Embryonic facial prominence (tissue), 1 donor: ENCODE results near the gene RBMS1.
A peak's percentile ranks its signal among the peaks of the same experiment; 100 is the strongest.

Experiments used
- DNase-seq: peaks from one replicate; pipeline ENCODE4 v3.0.0-alpha.2; 2016; ENCODE audit errors: extremely low spot score

The RBMS1 gene

DNA sequence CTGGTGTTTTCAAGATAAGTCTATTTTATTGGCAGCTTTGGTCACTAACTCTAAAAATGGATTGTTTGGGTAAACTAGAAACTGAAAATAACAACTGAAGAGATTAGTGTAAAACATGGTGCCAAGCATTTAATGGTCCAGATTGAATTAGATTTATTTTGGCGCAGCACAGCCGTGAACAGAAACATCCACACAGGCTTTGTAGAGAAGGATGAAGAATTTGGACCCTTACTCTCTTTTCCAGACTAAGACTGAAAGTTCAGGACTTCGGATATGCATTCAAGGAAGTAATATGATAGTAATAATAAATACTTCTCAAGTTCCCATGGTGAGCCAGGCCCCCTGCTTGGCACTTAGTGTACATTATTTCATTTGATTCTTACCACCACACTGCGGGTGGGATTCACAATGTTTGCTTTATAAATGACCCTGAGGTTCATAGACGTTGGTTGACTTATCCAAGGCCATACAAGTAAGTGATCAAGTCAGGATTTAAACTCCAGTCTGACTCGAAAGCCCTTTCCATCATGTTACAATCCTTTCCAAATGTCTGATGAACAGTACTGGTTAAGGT lies 239.3 kb downstream of the RBMS1 start:
- no peak for DNase-seq

- no peak for DNase-seq
Observed at GRCh38 chr2:160253440-160254188, 240.0 kb downstream of the RBMS1 start.

- DNase-seq, result no peak
Observed at GRCh38 chr2:160252900-160253299, 240.7 kb downstream of the RBMS1 start.

DNA sequence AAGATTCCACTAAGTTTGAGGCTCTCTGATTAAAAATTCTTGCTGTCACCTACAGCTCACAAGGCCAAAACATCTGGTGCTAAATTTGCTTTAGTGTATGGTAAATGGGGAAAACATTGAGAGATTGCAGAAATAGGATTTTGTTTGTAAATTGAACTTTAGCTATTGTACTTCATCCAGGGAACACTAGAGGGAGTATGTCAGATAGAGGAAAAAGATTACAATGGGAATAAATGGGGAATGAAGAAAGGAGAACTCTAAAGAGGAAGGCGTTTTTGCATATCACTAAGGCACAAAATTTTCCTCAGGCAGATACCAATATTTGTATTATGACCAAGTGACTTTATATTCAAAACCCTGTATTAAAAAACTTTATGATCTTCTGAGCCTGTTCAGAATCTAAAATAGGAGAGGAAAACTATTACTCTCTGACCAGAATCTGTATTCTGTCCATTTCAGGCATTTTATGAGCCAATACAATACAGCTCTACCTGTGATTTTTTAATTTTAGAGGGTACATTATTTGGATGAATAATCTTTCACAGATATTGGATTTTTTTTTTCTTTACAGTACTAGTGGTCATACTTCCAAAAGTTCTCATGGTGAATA lies 241.2 kb downstream of the RBMS1 start:
- DNase-seq, result peak; percentile 40

- no peak for DNase-seq
Observed at GRCh38 chr2:160251569-160251968, 242.0 kb downstream of the RBMS1 start.

- no peak for DNase-seq
Observed at GRCh38 chr2:160249876-160250275, 243.7 kb downstream of the RBMS1 start.

DNA sequence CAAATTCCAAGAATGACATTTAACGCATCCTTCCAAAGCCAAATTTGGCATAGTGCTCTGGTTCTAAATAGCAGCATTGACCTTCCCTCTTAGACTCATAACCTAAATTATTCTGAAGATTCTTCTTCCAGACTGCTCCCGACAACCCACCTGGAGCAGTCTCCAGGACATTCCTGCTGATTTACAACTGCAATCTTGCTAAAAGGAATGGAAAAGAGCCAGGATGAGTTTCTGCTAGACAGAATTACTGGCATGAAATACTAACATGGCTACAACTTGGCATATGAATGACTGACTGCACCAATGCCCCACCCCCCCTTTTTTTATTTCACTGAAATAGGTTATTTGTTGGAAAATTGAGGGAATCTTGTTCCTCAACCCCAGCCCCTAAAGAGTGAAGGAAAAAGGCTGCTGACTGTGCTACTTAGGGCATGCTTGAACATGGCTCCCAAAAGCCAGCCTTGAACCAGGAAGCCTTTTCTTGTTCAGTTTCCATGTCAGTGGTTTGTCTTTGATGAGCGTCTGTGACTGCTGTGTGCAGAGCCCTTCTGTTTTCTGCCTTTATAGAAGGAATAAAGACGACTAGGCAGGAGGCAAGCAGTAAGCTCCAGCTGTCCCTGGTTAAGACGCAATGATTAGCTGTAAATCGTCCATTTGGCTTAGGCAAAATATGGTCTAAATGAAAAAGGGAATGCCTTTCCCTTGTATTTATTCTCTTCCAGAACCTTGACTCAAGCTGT lies 246.1 kb downstream of the RBMS1 start:
- no peak for DNase-seq

- no peak for DNase-seq
Observed at GRCh38 chr2:160246356-160246755, 247.3 kb downstream of the RBMS1 start.

- DNase-seq, result no peak
Observed at GRCh38 chr2:160245614-160246155, 247.9 kb downstream of the RBMS1 start.

- no peak for DNase-seq
Observed at GRCh38 chr2:160242893-160243564, 250.6 kb downstream of the RBMS1 start.

DNA sequence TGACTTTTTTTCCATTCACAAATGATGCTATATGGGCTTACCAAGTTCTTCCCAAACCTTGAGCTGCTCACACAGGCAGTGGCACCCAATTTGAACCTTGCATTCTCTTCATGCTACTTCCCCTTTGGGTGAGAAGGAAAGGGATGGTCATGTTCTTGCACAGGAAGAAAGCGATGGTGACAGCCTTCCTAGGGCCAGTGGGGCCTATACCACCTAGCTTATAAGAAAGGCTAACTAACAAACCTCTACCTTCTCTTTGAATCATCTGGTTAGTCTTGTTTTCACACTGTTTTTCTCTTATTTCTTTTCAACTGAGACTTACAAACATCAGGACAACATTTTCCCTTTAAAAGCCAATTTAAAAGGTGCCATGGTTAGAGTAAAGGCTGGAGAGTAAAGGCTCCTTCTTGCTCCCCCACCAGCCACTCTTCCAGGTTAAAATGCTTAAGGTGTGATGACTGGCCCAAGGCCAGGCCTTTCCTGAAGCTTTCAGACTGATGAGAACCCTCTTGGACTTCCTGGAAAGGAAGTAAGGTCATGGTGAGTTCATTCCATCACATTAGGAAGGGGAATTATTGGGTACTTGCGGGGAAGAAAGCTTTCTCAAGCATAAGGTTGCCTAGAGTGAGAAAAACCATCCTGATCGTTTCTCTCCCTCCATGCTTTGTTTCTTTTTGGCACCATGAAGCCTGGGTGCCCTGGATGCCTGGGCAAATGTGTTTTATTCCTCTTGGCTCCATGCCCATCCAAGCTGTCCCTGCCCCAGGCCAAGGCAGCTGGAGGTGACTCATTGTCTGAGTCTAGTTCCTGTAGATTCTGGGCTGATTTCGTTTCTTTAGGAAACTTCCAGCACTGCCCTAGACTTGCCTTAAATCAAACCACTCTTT lies 252.1 kb downstream of the RBMS1 start:
- no peak for DNase-seq

GRCh38 chr2:160239436-160239835 lies 254.2 kb downstream of the RBMS1 start:
- no peak for DNase-seq

- DNase-seq, result no peak
Observed at GRCh38 chr2:160238392-160238791, 255.2 kb downstream of the RBMS1 start.

GRCh38 chr2:160232905-160233475 lies 260.6 kb downstream of the RBMS1 start:
- no peak for DNase-seq

DNA sequence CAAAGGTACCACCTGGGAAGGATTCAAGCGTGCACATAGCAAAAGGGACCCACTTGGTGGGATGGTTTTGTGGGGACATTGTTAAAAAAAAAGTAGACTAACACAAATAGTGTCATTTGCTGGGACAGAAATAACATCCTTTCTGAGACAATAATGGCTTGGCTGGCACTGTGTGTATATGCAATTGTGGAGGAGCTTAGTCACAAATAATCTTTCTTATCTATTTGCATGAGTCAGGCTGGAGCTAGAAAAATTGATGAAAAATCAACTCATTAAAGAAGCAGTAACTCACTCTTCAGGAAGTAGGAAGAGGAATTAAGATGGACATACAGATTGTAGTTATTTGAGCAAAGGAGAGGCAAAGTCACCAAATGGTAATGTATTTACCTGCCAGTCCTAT lies 264.0 kb downstream of the RBMS1 start:
- DNase-seq, result no peak

- DNase-seq, result no peak
Observed at GRCh38 chr2:160228141-160228917, 265.3 kb downstream of the RBMS1 start.

- DNase-seq, result no peak
Observed at GRCh38 chr2:160227293-160227915, 266.2 kb downstream of the RBMS1 start.

DNA sequence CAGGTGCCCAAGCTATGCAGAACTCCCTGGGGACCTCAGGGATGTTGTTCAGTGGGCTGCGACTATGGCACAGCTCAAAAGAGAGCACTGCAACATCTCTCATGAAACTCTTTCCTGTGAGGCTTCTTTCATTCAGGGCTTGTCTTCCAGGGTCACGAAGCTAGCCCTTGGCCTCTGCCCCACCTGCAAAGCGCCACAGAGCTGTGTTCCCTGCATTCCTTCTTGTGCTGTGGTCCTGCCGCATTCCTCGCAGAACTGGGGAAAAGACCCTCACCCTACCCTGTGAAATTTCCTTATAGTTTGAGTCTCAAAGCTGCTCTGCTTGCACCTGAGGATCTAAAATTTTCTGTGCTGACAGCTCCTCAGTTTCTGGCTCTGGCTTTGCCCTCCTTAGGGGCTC lies 267.2 kb downstream of the RBMS1 start:
- no peak for DNase-seq

DNA sequence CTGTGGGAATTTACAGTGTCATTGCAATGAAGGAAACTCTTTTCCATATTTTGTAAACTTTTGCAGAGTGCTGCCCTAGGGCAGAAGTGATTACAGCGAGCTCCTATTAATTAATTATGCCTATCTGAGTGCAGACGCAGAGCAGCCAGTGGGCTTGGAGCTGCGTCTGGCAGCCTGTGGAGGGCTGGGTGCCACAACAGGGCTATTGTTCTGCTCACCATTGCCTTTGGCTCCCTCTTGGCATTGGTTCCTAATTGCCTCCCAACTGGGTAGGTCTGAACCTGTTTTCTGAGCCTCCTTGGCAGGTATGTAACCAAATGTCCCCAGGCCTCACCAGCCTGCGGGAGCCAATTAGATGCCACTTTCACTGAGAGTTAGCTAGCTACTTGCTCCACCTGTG lies 267.9 kb downstream of the RBMS1 start:
- no peak for DNase-seq
